GM12892 (cell line): Measurements from ENCODE around the gene SREBF1.
"Not testable (repeated sequence)": the region's sequence is repeated elsewhere in the genome, so short reads cannot be mapped to it uniquely, and the experiment has no call there.

Experiments used
- DNase-seq: peaks from one replicate; pipeline ENCODE4 v3.0.0; 2011; ENCODE audit not compliant: insufficient read length
- FAIRE-seq: peaks from 2 replicates; lab custom pipeline; 2011; peaks lifted over from hg19 to GRCh38; lab: Jason Lieb, UNC
- POLR2A ChIP-seq: IDR thresholded peaks from 2 replicates; pipeline ENCODE4 v1.6.1; 2011; ENCODE audit warnings: low read depth, low read length, control low read depth
- POLR2AphosphoS5 ChIP-seq: IDR thresholded peaks from 2 replicates; pipeline ENCODE4 v1.6.1; 2011; ENCODE audit warnings: low read depth, low read length, control low read depth
- TAF1 ChIP-seq: IDR thresholded peaks from 2 replicates; pipeline ENCODE4 v1.6.1; 2011; ENCODE audit warnings: low read depth, mild to moderate bottlenecking, control low read depth, low read length, borderline replicate concordance

SREBF1 gene

DNA sequence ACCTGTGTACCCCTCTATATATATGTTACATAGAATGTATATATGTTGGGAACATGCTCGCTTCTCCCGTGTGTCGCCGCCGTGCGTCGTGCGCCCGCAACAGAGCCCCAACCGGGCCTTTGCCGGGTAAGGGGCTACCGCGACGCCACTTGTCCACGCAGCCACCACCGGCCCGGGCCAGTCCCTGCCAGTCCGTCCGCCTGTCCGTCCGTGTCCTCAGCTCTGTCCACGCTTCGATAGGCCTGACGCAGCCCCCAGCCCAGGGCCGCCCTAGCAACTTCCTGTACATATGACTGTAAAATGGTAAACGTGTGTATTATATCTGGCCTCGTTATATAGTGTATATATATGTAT, 25.9 kb downstream of the SREBF1 start:
- FAIRE-seq = no peak
- TF ChIP-seq TAF1 (no peak), POLR2AphosphoS5 (no peak), POLR2A (no peak)

DNA sequence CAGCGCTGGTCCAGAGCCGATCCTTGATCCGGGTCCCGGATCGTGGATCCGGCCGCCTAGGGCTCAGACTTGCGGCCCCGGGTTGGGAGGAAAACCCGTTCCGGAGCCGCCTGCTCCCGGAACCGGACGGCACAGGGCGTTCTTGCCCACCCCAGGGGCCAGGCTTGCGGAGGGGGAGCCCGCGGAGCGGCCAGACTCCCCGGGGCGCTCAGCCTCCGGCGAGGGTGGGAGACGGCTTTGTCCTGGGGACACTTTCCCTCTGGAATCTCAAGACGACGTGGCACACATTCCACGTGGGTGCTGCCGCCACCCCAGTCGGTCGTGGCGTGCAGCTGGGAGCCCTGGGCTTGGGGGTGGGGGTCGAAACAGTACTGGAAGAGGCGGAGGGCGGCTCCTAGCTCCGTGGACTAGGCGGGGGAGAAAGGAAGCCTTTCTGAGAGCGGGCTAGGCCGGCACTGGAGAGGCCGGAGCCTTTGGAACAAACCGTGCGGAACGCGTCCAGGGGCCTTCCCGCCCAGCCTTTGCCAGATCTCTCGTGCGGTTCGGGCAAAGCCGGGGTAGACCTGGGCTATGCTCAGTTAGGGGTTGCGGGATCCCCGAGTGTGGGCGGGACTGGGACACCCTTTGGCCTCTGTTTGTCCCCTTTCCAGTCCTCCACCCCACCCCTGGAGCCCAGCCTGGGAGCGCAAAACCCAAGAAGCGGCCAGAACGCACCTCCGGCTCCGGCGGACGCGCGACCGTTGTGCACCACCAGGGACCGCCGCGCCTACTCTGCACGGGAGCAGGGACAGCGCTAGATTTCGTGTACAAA, 26.5 kb downstream of the SREBF1 start:
- no peak for TF ChIP-seq POLR2AphosphoS5
- no peak for TF ChIP-seq TAF1
- TF ChIP-seq POLR2A = no peak
- no peak for DNase-seq
- FAIRE-seq = no peak

More for the DNA sequence above, 25.9 kb downstream of the SREBF1 start:
- DNase-seq = no peak

DNA sequence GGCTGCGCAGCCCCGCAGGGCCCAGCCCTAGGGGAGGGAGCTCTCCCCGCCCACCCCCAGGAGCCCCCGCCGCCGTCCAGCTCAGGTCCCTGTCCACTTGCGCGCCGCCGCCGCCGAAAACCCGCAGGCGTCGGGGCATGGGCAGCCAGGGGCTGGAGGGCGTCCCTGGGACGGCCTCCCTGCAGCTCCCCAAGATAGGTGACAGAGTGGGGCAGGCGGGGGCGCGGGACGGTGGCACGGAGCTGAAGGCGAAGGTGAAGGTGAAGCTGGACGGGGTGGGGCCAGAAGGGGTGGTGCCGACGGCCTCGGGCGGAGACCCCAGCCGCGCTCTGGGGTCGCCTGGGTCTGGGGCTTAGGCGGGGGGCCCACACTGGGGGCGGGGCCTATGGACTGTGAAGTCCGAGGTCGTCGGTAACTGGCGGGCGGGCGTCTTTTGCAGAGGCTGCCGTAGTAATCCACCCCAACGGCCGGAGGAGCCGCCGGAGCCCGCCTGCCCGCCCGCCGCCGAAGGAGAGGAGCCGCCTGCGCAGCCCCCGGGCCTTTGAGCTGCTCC, 27.2 kb downstream of the SREBF1 start:
- FAIRE-seq (no peak), DNase-seq (no peak)
- TF ChIP-seq POLR2AphosphoS5 (no peak), TAF1 (no peak)

DNA sequence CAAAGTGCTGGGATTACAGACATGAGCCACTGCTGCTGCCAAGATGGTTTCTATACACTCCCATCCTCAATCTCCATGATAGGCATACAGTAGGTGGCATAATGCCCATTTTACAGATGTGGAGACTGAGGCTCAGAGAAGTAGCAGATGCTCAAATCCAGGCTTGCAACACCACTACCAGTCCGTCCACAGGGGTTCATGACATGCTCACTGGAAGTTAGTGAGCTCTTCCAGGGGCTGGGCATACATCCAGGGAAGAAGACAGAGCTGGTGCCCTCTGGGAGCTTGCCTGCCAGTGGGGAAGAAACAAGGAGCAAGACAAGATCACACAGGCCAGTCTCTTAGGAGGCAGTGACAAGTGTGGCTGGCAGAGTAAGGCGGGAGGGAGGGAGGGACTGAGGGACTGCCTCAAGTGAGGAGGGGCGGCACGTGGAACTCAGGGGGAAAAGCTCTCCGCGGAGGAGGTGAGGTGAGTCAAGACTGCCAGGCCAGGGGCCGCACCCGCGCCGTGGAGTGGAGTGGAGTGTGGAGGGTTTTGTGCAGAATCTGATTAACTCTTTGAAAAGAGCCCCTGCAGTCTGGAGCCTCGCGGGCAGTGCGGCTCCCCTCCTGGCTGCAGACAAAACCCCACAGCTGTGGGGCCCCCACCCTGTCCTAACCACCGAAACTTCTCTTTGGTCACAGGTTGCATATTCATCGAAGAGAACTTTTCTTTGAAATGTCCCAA, 27.9 kb downstream of the SREBF1 start:
- DNase-seq (peak; percentile 76), FAIRE-seq (peak; percentile 27)
- TF ChIP-seq POLR2A (no peak), TAF1 (no peak), POLR2AphosphoS5 (no peak)

DNA sequence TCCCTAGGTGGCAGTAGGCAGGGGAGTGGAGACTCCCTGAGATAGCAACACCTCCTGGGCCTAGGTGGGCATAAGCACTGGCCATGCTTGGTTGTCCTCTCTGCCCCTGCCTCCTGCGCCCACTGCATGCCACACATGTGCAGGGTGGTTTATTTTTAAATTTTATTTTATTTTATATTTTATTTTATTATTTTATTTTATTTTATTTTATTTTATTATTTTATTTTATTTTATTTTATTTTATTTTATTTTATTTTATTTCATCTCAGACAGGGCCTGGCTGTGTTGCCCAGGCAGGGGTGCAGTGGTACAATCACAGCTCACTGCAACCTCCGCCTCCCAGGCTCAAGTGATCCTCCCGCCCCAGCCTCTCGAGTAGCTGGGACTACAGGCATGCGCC, 28.6 kb downstream of the SREBF1 start:
- FAIRE-seq, DNase-seq: not testable (repeated sequence)

DNA sequence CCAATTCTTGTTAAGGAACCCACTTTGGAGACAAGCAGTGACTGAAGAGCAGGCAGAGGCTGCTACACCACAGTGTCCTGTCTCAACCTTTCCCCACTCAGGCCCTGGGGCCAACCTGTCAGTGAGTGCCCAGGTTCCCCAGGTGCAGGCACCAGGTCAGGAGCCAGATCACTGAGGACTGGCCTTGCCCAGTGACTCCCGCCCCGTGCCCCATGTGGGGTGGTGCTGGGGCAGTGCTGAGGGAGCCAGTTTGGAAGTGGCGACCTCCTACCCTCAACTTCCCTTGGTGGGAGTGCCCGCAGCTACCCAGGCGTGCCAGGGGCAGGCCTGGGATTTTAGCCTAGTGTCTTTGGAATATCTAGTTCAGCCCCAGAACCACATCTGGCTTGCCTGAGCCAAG, 29.3 kb downstream of the SREBF1 start:
- no peak for FAIRE-seq
- TF ChIP-seq POLR2AphosphoS5 = no peak
- TF ChIP-seq POLR2A = no peak
- no peak for TF ChIP-seq TAF1
- DNase-seq = no peak

DNA sequence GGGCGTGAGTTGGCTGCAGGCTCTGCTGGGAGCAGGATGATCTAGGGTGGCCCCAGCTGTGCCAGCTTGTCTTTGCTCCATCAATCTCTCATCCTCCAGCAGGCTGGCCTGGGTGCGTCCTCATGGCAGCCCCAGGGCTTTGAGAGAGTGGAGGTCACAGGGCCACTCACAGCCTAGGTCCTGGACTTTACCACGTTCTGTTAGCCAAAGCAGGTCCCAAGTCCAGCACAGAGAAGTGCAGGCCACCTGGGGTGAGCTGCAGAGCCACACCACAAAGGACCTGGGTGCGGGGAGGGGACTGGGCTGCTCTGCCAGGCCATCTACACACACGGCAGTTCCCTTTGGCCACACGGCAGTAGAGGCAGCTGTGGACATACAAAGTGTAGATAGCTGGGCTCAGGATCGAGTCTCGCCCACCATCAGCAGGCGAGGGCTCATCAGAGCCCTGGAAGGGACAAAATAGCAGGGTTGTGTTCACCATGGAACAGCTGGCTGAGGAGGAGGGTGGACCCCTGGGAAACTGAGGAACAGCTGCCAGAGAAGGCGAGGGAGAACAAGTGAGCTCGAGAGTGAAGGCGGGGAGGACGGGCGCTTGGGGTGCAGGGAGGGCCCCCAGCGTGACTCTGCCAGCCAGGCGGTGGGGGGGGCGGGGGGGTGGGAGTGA, 30.0 kb downstream of the SREBF1 start:
- TF ChIP-seq POLR2A (no peak), POLR2AphosphoS5 (no peak), TAF1 (no peak)
- DNase-seq = no peak
- FAIRE-seq = no peak

DNA sequence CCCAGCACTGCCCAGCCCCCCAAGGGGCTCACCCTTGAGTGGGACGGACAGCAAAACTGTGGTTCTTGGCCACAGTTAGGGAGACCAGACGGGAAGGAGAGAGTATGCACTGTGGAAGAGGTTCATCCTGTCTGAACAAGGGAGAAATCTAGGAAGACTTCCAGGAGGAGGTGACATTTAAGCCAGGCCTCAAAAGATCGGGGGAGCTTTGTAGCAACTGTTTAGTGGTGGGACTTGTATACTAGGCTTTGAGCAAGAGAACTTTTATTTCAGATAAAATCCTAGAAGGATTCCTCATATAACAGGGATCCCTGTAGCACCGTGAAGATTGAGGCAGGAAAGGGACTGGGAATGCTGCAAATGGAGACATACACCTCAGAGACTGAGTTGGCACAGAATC, 30.8 kb downstream of the SREBF1 start:
- FAIRE-seq = no peak
- TF ChIP-seq POLR2A = no peak
- TF ChIP-seq POLR2AphosphoS5 = no peak
- no peak for TF ChIP-seq TAF1

DNA sequence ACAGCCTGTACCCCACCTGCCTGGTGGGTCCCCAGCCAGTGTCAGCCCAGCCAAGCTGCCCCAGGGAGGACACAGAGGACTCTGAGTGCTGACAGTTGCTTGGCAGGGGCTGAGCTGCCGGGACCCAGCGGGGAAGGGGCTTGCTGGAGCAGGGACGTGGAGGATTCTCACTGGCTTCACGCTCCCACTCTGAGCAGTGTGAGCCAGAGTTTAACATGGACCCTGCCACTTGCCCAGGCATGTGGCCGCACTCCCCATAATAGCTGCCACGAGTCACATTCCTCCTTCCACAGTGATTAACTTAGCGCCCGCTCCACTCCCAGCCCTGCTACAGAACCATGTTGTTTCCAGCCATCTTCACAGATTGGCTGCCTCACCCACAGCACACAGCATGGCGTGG, 31.2 kb downstream of the SREBF1 start:
- no peak for TF ChIP-seq POLR2AphosphoS5
- no peak for TF ChIP-seq TAF1
- TF ChIP-seq POLR2A = no peak
- no peak for FAIRE-seq
- no peak for DNase-seq

More for the DNA sequence above, 30.8 kb downstream of the SREBF1 start:
- DNase-seq = no peak

DNA sequence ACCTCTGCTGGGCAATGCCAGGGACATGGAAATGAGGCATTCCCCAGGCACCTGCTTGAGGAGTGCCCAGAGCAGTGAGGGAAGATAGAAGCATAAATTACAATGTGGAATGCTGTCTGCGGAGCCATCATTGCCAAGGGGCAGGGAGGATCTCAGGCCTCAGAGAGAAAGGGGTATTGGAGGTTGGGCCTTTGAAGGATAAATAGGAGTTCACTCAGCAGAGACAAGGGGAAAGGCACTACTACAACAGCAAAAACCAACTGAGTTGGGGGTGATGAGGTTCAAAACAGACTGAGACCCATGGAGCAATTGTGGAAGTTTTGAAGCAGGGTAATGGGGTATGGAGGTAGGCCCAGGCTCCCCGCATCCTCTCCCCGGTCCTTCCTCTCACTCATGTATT, 32.8 kb downstream of the SREBF1 start:
- TF ChIP-seq POLR2A (no peak), POLR2AphosphoS5 (no peak), TAF1 (no peak)
- FAIRE-seq = no peak

DNA sequence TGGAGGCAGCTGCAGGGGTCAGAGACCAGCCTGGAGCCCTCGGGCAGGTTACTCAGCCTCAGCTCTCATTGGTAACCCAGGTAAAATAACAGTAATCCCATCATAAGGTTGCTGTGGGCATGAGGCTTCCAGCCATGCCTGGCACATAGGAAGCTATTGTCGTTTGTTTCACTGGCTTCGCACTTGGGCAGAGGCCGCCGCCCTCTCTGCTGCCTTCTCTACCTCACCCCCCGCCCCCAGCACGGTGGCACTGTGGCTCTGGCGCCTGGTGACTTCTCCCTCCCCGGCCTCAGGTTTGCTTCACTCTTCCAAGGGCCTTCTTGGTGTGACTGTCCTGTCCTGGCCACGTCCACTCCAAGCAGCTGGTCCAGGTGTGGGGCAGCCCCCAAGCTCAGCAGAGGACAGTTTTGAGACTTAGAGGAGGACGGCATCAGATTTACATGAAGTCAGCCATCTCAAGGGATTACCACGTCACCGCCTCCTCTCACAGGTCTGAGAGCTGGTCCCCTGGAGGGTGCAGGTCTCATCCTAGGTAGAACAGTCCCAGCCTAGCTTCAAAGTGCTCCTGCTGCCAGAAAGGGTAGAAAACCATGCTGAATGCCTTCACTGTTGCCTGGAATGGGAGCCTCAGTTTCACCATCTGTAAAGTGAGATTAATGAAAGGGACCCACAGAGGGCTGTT, 34.8 kb downstream of the SREBF1 start:
- no peak for DNase-seq

More for the DNA sequence above, 32.8 kb downstream of the SREBF1 start:
- no peak for DNase-seq

More for the DNA sequence above, 34.8 kb downstream of the SREBF1 start:
- TF ChIP-seq POLR2A (no peak), POLR2AphosphoS5 (no peak), TAF1 (no peak)
- no peak for FAIRE-seq
